ENCODE measurements around the gene DPP6.
A peak's percentile ranks its signal among the peaks of the same experiment; 100 is the strongest.

DPP6 gene

DNA sequence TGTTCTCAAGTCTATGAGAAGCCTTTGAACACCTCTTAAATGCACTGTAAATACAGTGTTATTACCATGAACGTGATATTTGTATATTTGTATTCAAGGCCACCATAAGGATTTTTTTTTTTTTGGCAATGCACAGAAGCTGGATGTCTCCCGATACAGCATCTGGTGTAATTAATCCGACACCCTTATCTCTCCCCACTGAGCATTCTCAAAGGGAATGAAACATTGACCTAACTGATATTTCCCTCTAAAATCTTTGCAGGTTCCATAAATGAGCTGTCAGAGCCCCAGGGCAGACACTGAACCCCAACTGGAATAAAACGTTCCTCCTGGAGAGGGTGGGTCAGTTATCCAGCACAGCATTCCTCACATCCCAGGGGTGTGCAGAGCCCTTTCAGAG lies 634.1 kb downstream of the DPP6 start:
- H3K4ac ChIP-seq (ENCODE audit: low read depth, low read length) = no peak overlapping the region
- no peak overlapping the region for H3K56ac ChIP-seq (ENCODE audit: low read length)
- H3K18ac ChIP-seq (ENCODE audit: low read length) = no peak overlapping the region
- no peak overlapping the region for H3K4me3 ChIP-seq (ENCODE audit: low read length)
- H3K27me3 ChIP-seq (ENCODE audit: insufficient read depth, low read length, poor library complexity) = no peaks in the 10 kb centered on the region
- H3K4me2 ChIP-seq (ENCODE audit: low read length) = no peak overlapping the region
- no peaks in the 10 kb centered on the region for H3K79me1 ChIP-seq (ENCODE audit: low read length)
- H2BK15ac ChIP-seq (replicated peaks; ENCODE audit: low read depth) = no peak overlapping the region
- no peak overlapping the region for H2AK5ac ChIP-seq (ENCODE audit: low read length)
- no peaks in the 10 kb centered on the region for H3K79me2 ChIP-seq (ENCODE audit: control insufficient read depth, insufficient read depth, low read length)
- DNase-seq = no peak
- no CpG with 5 or more reads among the region's 4 CpGs for WGBS (ENCODE audit: extremely low coverage, insufficient coverage, low lambda C conversion rate)
- H3K23ac ChIP-seq (ENCODE audit: low read length) = no peak overlapping the region
- no peak overlapping the region for H4K5ac ChIP-seq (ENCODE audit: low read length)
- H3K36me3 ChIP-seq (ENCODE audit: control insufficient read depth, insufficient read depth, low read length) = no peaks in the 10 kb centered on the region
- H4K8ac ChIP-seq (ENCODE audit: low read depth, low read length) = no peak overlapping the region
- no peak overlapping the region for H3K9ac ChIP-seq (ENCODE audit: low read length)
- H2BK120ac ChIP-seq (ENCODE audit: low read depth, low read length) = no peak overlapping the region
- H3K4me1 ChIP-seq (ENCODE audit: control insufficient read depth, low read depth, low read length) = no peaks in the 10 kb centered on the region
- no peak overlapping the region for H2BK5ac ChIP-seq (ENCODE audit: low read length)
- H3K27ac ChIP-seq (ENCODE audit: low read depth, low read length) = no peak overlapping the region

DNA sequence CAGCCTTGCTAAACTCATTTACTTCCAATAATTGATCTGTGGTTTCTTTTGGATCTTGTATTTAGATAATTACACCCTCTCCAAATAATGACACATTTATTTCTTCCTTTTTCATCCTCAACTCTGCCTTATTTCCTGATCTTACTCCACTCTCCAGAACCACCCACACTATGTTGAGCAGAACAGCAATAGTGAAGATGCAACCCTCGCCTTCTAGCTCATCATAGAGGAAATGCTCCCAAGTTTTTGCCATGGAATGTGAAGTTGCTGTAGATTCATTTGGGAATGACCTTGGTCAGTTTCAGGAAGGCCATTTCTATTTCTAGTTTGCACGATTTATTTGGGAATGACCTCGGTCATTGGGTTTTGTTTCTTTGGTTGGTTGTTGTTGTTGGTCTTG lies 636.8 kb downstream of the DPP6 start:
- no peak overlapping the region for H3K56ac ChIP-seq (ENCODE audit: low read length)
- no peak overlapping the region for H3K23ac ChIP-seq (ENCODE audit: low read length)
- no peak overlapping the region for H3K27ac ChIP-seq (ENCODE audit: low read depth, low read length)

DNA sequence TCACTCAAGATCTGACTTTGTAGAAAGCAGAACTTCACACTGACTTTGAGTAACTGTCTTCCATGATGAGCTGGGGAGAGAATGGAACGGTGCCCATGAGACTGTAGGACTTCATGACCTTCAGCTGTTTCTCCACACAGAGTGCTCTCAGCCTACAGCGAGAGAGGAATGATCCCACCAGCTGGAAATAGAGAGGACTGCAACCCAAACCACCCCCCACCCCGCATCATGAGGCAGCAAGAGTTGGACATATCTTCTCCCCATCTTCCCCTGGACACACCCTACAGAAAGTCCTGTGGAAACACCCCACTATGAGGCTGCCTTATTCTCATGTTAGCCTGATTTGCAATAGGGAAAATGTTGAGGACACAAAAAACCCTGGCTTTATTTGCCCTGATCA lies 638.2 kb downstream of the DPP6 start:
- Histone ChIP-seq H3K4me3 (ENCODE audit: low read length) (no peak overlapping the region), H3K36me3 (ENCODE audit: control insufficient read depth, insufficient read depth, low read length) (no peaks in the 10 kb centered on the region), H3K9ac (ENCODE audit: low read length) (no peak overlapping the region), H2BK15ac (replicated peaks; ENCODE audit: low read depth) (no peak overlapping the region), H2AK5ac (ENCODE audit: low read length) (no peak overlapping the region), H3K23ac (ENCODE audit: low read length) (no peak overlapping the region), H2BK120ac (ENCODE audit: low read depth, low read length) (no peak overlapping the region), H3K4me2 (ENCODE audit: low read length) (no peak overlapping the region), H3K27me3 (ENCODE audit: insufficient read depth, low read length, poor library complexity) (no peaks in the 10 kb centered on the region), H3K27ac (ENCODE audit: low read depth, low read length) (no peak overlapping the region), H4K8ac (ENCODE audit: low read depth, low read length) (no peak overlapping the region), H4K5ac (ENCODE audit: low read length) (no peak overlapping the region), H2BK5ac (ENCODE audit: low read length) (no peak overlapping the region), H3K18ac (ENCODE audit: low read length) (no peak overlapping the region), H3K79me2 (ENCODE audit: control insufficient read depth, insufficient read depth, low read length) (no peaks in the 10 kb centered on the region), H3K56ac (ENCODE audit: low read length) (no peak overlapping the region), H3K79me1 (ENCODE audit: low read length) (no peaks in the 10 kb centered on the region), H3K4ac (ENCODE audit: low read depth, low read length) (no peak overlapping the region), H3K4me1 (ENCODE audit: control insufficient read depth, low read depth, low read length) (no peaks in the 10 kb centered on the region)
- peak; percentile 11 for DNase-seq
- no CpG with 5 or more reads among the region's 3 CpGs for WGBS (ENCODE audit: extremely low coverage, insufficient coverage, low lambda C conversion rate)

More for the DNA sequence above, 636.8 kb downstream of the DPP6 start:
- Histone ChIP-seq H4K8ac (ENCODE audit: low read depth, low read length) (no peak overlapping the region), H3K4me2 (ENCODE audit: low read length) (no peak overlapping the region), H2BK15ac (replicated peaks; ENCODE audit: low read depth) (no peak overlapping the region), H2AK5ac (ENCODE audit: low read length) (no peak overlapping the region), H3K4ac (ENCODE audit: low read depth, low read length) (no peak overlapping the region), H2BK120ac (ENCODE audit: low read depth, low read length) (no peak overlapping the region), H3K4me3 (ENCODE audit: low read length) (no peak overlapping the region), H3K79me2 (ENCODE audit: control insufficient read depth, insufficient read depth, low read length) (no peaks in the 10 kb centered on the region), H3K27me3 (ENCODE audit: insufficient read depth, low read length, poor library complexity) (no peaks in the 10 kb centered on the region), H3K18ac (ENCODE audit: low read length) (no peak overlapping the region), H4K5ac (ENCODE audit: low read length) (no peak overlapping the region), H3K36me3 (ENCODE audit: control insufficient read depth, insufficient read depth, low read length) (no peaks in the 10 kb centered on the region), H3K79me1 (ENCODE audit: low read length) (no peaks in the 10 kb centered on the region), H3K4me1 (ENCODE audit: control insufficient read depth, low read depth, low read length) (no peaks in the 10 kb centered on the region), H2BK5ac (ENCODE audit: low read length) (no peak overlapping the region), H3K9ac (ENCODE audit: low read length) (no peak overlapping the region)
- no peak for DNase-seq
- WGBS (ENCODE audit: extremely low coverage, insufficient coverage, low lambda C conversion rate) = no CpG with 5 or more reads among the region's 3 CpGs

- H3K79me2 ChIP-seq (ENCODE audit: control insufficient read depth, insufficient read depth, low read length) = no peaks in the 10 kb centered on the region
- no peak overlapping the region for H2BK5ac ChIP-seq (ENCODE audit: low read length)
- no peaks in the 10 kb centered on the region for H3K36me3 ChIP-seq (ENCODE audit: control insufficient read depth, insufficient read depth, low read length)
- H3K4me2 ChIP-seq (ENCODE audit: low read length) = no peak overlapping the region
- H2AK5ac ChIP-seq (ENCODE audit: low read length) = no peak overlapping the region
- H3K4me3 ChIP-seq (ENCODE audit: low read length) = no peak overlapping the region
- no peaks in the 10 kb centered on the region for H3K4me1 ChIP-seq (ENCODE audit: control insufficient read depth, low read depth, low read length)
- no peak overlapping the region for H4K8ac ChIP-seq (ENCODE audit: low read depth, low read length)
- no CpG with 5 or more reads among the region's 4 CpGs for WGBS (ENCODE audit: extremely low coverage, insufficient coverage, low lambda C conversion rate)
- no peaks in the 10 kb centered on the region for H3K79me1 ChIP-seq (ENCODE audit: low read length)
- H3K23ac ChIP-seq (ENCODE audit: low read length) = no peak overlapping the region
- H3K27ac ChIP-seq (ENCODE audit: low read depth, low read length) = no peak overlapping the region
- no peak overlapping the region for H2BK120ac ChIP-seq (ENCODE audit: low read depth, low read length)
- H4K5ac ChIP-seq (ENCODE audit: low read length) = no peak overlapping the region
- no peak overlapping the region for H3K56ac ChIP-seq (ENCODE audit: low read length)
- peak; percentile 31 for DNase-seq
- no peak overlapping the region for H3K9ac ChIP-seq (ENCODE audit: low read length)
- H3K27me3 ChIP-seq (ENCODE audit: insufficient read depth, low read length, poor library complexity) = no peaks in the 10 kb centered on the region
- H2BK15ac ChIP-seq (replicated peaks; ENCODE audit: low read depth) = no peak overlapping the region
- no peak overlapping the region for H3K18ac ChIP-seq (ENCODE audit: low read length)
- no peak overlapping the region for H3K4ac ChIP-seq (ENCODE audit: low read depth, low read length)
Observed at GRCh38 chr7:154693661-154694060, 641.5 kb downstream of the DPP6 start.

DNA sequence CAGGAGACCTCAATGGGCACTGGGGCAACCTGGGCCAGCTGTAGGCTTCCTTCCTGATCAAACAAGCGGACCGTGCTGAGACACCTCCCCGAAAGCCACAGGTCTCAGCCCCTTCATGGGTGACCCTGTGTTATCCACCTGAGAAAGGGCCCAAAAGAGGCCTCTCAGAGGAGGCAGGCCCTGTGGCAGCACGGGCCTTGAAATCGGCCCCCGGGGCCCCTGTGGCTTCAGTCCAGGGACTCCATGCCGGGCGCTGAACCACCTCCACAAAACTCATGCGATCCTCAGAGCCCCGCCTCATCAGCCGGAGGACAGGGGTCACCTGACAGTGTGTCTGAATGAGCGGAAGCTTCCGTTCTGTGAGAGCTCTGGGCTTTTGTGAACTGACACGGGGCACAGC lies 643.6 kb downstream of the DPP6 start:
- Histone ChIP-seq H3K79me1 (ENCODE audit: low read length) (no peaks in the 10 kb centered on the region), H3K27ac (ENCODE audit: low read depth, low read length) (no peak overlapping the region), H2BK15ac (replicated peaks; ENCODE audit: low read depth) (no peak overlapping the region), H2BK120ac (ENCODE audit: low read depth, low read length) (no peak overlapping the region), H3K56ac (ENCODE audit: low read length) (no peak overlapping the region), H3K18ac (ENCODE audit: low read length) (no peak overlapping the region), H3K4me2 (ENCODE audit: low read length) (no peak overlapping the region), H2AK5ac (ENCODE audit: low read length) (no peak overlapping the region), H4K8ac (ENCODE audit: low read depth, low read length) (no peak overlapping the region), H3K4ac (ENCODE audit: low read depth, low read length) (no peak overlapping the region), H3K4me3 (ENCODE audit: low read length) (no peak overlapping the region), H3K79me2 (ENCODE audit: control insufficient read depth, insufficient read depth, low read length) (no peaks in the 10 kb centered on the region), H3K36me3 (ENCODE audit: control insufficient read depth, insufficient read depth, low read length) (no peaks in the 10 kb centered on the region), H3K4me1 (ENCODE audit: control insufficient read depth, low read depth, low read length) (no peaks in the 10 kb centered on the region), H4K5ac (ENCODE audit: low read length) (no peak overlapping the region), H3K27me3 (ENCODE audit: insufficient read depth, low read length, poor library complexity) (no peaks in the 10 kb centered on the region), H3K9ac (ENCODE audit: low read length) (no peak overlapping the region), H3K23ac (ENCODE audit: low read length) (no peak overlapping the region), H2BK5ac (ENCODE audit: low read length) (no peak overlapping the region)
- no CpG with 5 or more reads among the region's 14 CpGs for WGBS (ENCODE audit: extremely low coverage, insufficient coverage, low lambda C conversion rate)
- no peak for DNase-seq

DNA sequence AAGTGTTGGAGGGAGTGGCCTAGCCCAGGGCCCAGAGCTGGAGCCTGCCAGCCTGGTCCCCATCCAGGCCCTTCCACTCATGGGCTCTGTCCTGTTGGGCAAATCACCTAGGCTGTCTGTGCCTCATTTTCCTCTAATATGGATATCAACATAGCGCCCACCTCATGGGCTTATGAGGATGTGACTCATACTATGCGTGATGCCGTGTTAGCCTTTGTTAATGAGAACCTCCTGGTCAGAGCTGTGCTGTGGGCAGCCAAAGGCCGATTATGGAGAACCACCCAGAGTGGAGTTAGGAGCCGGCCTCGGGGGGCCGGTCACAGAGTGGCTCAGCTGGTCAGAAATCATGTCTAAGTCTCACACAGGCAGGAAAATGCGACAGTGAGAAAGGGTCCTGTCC lies 644.4 kb downstream of the DPP6 start:
- H2BK15ac ChIP-seq (replicated peaks; ENCODE audit: low read depth) = no peak overlapping the region
- no peaks in the 10 kb centered on the region for H3K79me1 ChIP-seq (ENCODE audit: low read length)
- no peak overlapping the region for H3K4me3 ChIP-seq (ENCODE audit: low read length)
- H3K27me3 ChIP-seq (ENCODE audit: insufficient read depth, low read length, poor library complexity) = no peaks in the 10 kb centered on the region
- H3K79me2 ChIP-seq (ENCODE audit: control insufficient read depth, insufficient read depth, low read length) = no peaks in the 10 kb centered on the region
- no peak overlapping the region for H2BK120ac ChIP-seq (ENCODE audit: low read depth, low read length)
- H3K23ac ChIP-seq (ENCODE audit: low read length) = no peak overlapping the region
- no peak overlapping the region for H2AK5ac ChIP-seq (ENCODE audit: low read length)
- no peaks in the 10 kb centered on the region for H3K36me3 ChIP-seq (ENCODE audit: control insufficient read depth, insufficient read depth, low read length)
- no peak for DNase-seq
- H4K8ac ChIP-seq (ENCODE audit: low read depth, low read length) = no peak overlapping the region
- no peak overlapping the region for H3K4me2 ChIP-seq (ENCODE audit: low read length)
- no peak overlapping the region for H3K9ac ChIP-seq (ENCODE audit: low read length)
- H3K18ac ChIP-seq (ENCODE audit: low read length) = no peak overlapping the region
- no peak overlapping the region for H2BK5ac ChIP-seq (ENCODE audit: low read length)
- H3K27ac ChIP-seq (ENCODE audit: low read depth, low read length) = no peak overlapping the region
- WGBS (ENCODE audit: extremely low coverage, insufficient coverage, low lambda C conversion rate) = no CpG with 5 or more reads among the region's 8 CpGs
- H4K5ac ChIP-seq (ENCODE audit: low read length) = no peak overlapping the region
- no peak overlapping the region for H3K56ac ChIP-seq (ENCODE audit: low read length)
- no peaks in the 10 kb centered on the region for H3K4me1 ChIP-seq (ENCODE audit: control insufficient read depth, low read depth, low read length)
- H3K4ac ChIP-seq (ENCODE audit: low read depth, low read length) = no peak overlapping the region
